ENCODE results near the gene TTC14. TPM values are rescaled to one million over a fixed set of nuclear protein-coding genes. Genes with fewer than 3 reads are reported as not detected.
A peak's percentile ranks its signal among the peaks of the same experiment; 100 is the strongest.

The TTC14 gene
- total and polyA plus RNA-seq, 11 donors: 4.8 to 20.4 (median 10.9) TPM

GRCh38 chr3:180600473-180600872 lies 1.5 kb upstream of the TTC14 start:
- Histone ChIP-seq H3K27me3 (peaks cover 0 to 16% (median 0%) of the 10 kb centered on the region in 9 donors), H3K9me3 (no peaks in the 10 kb centered on the region), H3K4me3 (no peak overlapping the region), H3K4me1 (peaks cover 0 to 22% (median 10%) of the 10 kb centered on the region in 12 donors), H3K36me3 (peaks cover 0 to 25% (median 20%) of the 10 kb centered on the region in 9 donors), H3K27ac (no peak overlapping the region)
- DNase-seq: no peak
- 94 to 98% (median 96%) methylated on average over 15 of the region's 15 CpGs for WGBS, 4 donors
- ATAC-seq: no peak
- intact Hi-C loops (cut with DNase I): loop anchor here in 4 of 10 donors (5.0 to 10.0 kb wide), 3 partner anchors 387 to 786 kb away; partner anchors contain the start of gene DNAJC19 (in 1 of the 4)
- TF ChIP-seq CTCF (IDR thresholded peaks at IDR 0.05): no peak
- TF ChIP-seq POLR2A (IDR thresholded peaks at IDR 0.05): no peak

- ATAC-seq: no peak
- TF ChIP-seq POLR2A (IDR thresholded peaks at IDR 0.05): no peak
- TF ChIP-seq CTCF (IDR thresholded peaks at IDR 0.05): no peak
- no peak for DNase-seq
- H3K27ac ChIP-seq: no peak overlapping the region
- H3K9me3 ChIP-seq: no peaks in the 10 kb centered on the region
- H3K4me3 ChIP-seq: no peak overlapping the region
- intact Hi-C loops (cut with DNase I): no loop called here
- H3K36me3 ChIP-seq: peaks cover 4 to 83% (median 68%) of the 10 kb centered on the region in 9 donors
- 87 to 92% (median 91%) methylated on average over 1 of the region's 1 CpG for whole genome bisulfite sequencing, 4 donors
- H3K4me1 ChIP-seq: no peaks in the 10 kb centered on the region
- no peaks in the 10 kb centered on the region for H3K27me3 ChIP-seq
Observed at GRCh38 chr3:180611006-180611405, 9.0 kb downstream of the TTC14 start.

- no peak overlapping the region for H3K27ac ChIP-seq
- H3K36me3 ChIP-seq: peaks cover 4 to 69% (median 54%) of the 10 kb centered on the region in 9 donors
- intact Hi-C loops (cut with DNase I): no loop called here
- H3K9me3 ChIP-seq: no peaks in the 10 kb centered on the region
- WGBS, 4 donors: 92 to 96% (median 94%) methylated on average over 5 of the region's 5 CpGs
- TF ChIP-seq POLR2A (IDR thresholded peaks at IDR 0.05) (no peak), CTCF (IDR thresholded peaks at IDR 0.05) (no peak)
- ATAC-seq (peak in 1 of 4 donors; percentile 29), DNase-seq (no peak)
- no peaks in the 10 kb centered on the region for H3K27me3 ChIP-seq
- no peaks in the 10 kb centered on the region for H3K4me1 ChIP-seq
- H3K4me3 ChIP-seq: no peak overlapping the region
Observed at GRCh38 chr3:180612364-180612763, 10.4 kb downstream of the TTC14 start.

GRCh38 chr3:180615954-180616353 lies 14.0 kb downstream of the TTC14 start:
- no peak for DNase-seq
- intact Hi-C loops (cut with DNase I): no loop called here
- peaks cover 0 to 3% (median 0%) of the 10 kb centered on the region in 12 donors for H3K9me3 ChIP-seq
- no peak for TF ChIP-seq CTCF (IDR thresholded peaks at IDR 0.05)
- no peak for TF ChIP-seq POLR2A (IDR thresholded peaks at IDR 0.05)
- no peaks in the 10 kb centered on the region for H3K27me3 ChIP-seq
- H3K4me3 ChIP-seq: no peak overlapping the region
- no peak overlapping the region for H3K27ac ChIP-seq
- H3K4me1 ChIP-seq: no peaks in the 10 kb centered on the region
- H3K36me3 ChIP-seq: peaks cover under 1 to 33% (median 21%) of the 10 kb centered on the region in 9 donors
- ATAC-seq: no peak
- WGBS, 4 donors: 42 to 54% (median 47%) methylated on average over 3 of the region's 3 CpGs

Data from heart left ventricle (tissue), 16 donors.